ENCODE measurements around the gene PRSS48.

PRSS48 gene

DNA sequence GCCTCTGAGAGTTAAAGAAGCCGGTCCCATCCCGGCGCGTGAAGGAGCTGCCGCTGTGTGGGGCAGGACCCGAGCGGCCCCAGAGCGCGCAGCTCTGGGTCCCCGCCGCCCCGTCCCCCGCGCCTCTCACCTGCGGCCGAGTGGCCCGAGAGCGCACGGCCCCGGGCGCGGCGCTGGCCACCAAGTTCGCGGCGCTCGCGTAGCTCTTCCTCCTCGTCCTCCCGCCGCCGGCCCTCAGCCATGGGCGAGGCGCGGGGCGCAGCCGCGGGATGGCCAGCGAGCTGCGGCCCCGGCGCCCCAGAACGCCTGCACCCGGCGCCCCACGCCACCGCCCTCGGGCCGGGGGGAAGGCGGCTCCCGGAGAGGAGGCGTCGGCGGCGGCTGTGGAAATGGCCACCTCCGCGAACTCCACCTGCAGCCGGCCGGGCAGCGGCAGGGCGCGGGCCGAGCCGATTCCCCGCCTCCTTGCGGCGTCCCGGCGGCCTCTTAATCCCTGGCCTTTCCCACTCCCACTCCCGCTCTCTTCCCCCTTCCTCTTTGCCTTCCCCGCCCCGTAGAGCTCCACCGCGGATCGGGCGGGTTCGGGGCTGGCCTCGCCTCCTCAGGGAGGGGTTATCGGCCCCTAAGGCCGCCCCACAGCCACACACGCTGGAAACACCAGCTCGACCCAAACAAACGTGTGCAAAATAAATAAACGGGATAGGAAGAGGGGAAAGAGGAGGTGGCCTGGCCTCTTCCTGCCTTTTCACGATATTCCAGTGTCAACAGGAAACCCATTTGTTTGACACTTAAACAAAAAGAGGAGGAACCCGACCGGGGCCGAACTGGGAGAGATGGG lies 48.4 kb downstream of the PRSS48 start, which contains the start of gene SH3D19:
TSS of gene SH3D19 (minus strand) at position 495 of the 838 bp plus-strand sequence. CDS start at position 242, 253 bp downstream.
- H3K27me3 ChIP-seq: no peaks in the 10 kb centered on the region
- no peak within 1 kb of the TSS for H3K4me3 ChIP-seq
- H3K4me1 ChIP-seq: no peaks in the 10 kb centered on the region
- no peak within 1 kb of the TSS for H3K27ac ChIP-seq
- no peaks in the 10 kb centered on the region for H3K36me3 ChIP-seq
- H3K9ac ChIP-seq: no peak within 1 kb of the TSS
- H3K4me2 ChIP-seq: no peak within 1 kb of the TSS
- H4K20me1 ChIP-seq: no peaks in the 10 kb centered on the region
- peaks cover 16% of the 10 kb centered on the region for H3K9me3 ChIP-seq
- no peak for TF ChIP-seq Cebpa-rat (IDR thresholded peaks at IDR 0.05)

DNA sequence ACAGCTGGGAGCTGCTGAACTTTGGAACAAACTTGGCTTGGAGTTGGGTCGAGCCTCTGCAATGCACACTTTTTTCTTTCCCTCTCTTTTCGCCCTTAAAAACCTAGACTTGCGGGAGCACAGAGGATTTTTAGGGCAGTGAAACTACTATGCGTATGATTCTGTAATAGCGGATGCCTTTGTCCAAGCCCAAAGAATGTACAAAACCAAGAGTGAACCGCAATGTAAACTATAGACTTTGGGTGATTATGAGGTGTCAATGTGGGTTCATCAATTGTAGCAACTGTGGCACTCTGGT lies 48.9 kb downstream of the PRSS48 start:
- Histone ChIP-seq H3K4me2 (no peak overlapping the region), H3K4me3 (no peak overlapping the region), H3K27me3 (no peaks in the 10 kb centered on the region), H4K20me1 (no peaks in the 10 kb centered on the region), H3K9ac (no peak overlapping the region), H3K36me3 (no peaks in the 10 kb centered on the region), H3K4me1 (no peaks in the 10 kb centered on the region), H3K9me3 (peaks cover 16% of the 10 kb centered on the region), H3K27ac (no peak overlapping the region)
- TF ChIP-seq Cebpa-rat (IDR thresholded peaks at IDR 0.05): no peak

DNA sequence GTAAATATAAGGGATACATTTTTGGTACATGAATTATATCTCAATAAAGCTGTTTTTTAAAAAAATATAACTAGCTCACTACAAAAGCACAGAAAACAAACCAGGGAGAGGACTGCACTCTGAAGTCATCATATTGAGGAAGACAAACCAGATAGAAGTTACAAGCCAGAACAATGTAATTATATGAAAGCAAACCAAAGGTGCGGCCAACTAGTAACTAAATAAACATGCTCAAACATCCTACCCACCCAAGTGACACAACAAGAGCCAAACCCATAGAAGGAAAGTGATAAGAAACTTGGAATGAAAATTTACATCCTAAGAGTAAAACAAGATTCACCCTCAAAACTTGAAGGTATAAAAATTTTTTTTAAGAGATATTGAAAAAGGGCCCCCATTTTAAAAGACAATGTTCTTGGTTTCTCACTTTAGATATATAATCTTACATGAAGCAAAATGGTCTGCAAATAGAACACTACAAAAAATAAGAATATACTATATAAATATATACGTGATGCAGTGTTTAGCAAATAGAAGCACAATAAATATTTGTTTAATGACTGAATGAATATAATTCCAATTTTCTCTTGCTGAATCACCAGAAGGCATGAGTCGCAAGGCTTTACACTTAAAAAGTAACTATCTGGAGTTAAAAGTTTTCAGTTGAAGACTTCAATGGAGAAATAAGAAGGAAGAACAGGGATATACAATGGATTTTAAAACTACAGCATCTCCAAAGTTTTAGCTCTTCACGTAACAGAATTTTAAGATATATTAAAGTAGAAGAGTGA lies 52.5 kb downstream of the PRSS48 start:
- no peak overlapping the region for H3K9ac ChIP-seq
- no peaks in the 10 kb centered on the region for H3K36me3 ChIP-seq
- no peaks in the 10 kb centered on the region for H4K20me1 ChIP-seq
- no peak overlapping the region for H3K27ac ChIP-seq
- no peak for TF ChIP-seq Cebpa-rat (IDR thresholded peaks at IDR 0.05)
- H3K4me2 ChIP-seq: no peak overlapping the region
- no peaks in the 10 kb centered on the region for H3K4me1 ChIP-seq
- H3K4me3 ChIP-seq: no peak overlapping the region
- no peaks in the 10 kb centered on the region for H3K27me3 ChIP-seq
- peaks cover 16% of the 10 kb centered on the region for H3K9me3 ChIP-seq

DNA sequence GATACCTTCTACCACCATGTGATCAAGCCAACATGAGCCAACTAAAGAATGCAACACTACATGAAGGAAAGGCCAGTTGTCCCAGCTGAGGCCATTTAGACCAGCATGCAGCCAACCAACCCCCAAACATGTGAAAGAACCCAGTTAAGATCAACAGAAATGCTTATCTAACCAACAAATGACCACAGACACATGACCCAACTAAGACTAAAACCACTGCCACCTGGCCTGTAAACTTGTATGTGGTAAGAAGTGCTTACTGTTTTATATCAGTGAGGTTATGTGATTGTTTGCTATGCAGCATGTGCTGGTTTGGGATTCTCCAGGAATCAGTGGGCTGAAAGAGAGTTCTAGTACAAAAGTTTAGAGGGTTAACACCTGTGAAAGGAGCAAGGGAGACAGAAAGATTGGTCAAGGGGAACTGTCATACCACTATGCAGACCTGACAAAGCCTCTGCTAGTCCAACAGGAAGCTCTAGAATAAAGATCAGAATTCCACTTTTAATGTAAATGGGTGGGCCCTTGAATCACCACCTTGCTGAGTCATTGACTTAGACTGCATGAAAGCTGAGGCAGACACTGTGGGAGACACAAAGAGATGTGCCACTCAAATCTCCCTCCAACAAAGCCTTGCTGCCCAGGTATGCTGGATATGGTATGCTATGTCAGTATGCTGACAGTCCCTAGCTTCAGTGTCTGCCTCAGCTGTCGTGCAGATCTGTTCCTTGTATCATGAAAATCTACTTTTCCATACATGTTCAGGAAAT lies 54.5 kb downstream of the PRSS48 start:
- no peak overlapping the region for H3K4me3 ChIP-seq
- H4K20me1 ChIP-seq: no peaks in the 10 kb centered on the region
- H3K27ac ChIP-seq: no peak overlapping the region
- H3K9ac ChIP-seq: no peak overlapping the region
- H3K4me2 ChIP-seq: no peak overlapping the region
- TF ChIP-seq Cebpa-rat (IDR thresholded peaks at IDR 0.05): no peak
- H3K27me3 ChIP-seq: no peaks in the 10 kb centered on the region
- H3K9me3 ChIP-seq: no peaks in the 10 kb centered on the region
- no peaks in the 10 kb centered on the region for H3K36me3 ChIP-seq
- H3K4me1 ChIP-seq: no peaks in the 10 kb centered on the region

DNA sequence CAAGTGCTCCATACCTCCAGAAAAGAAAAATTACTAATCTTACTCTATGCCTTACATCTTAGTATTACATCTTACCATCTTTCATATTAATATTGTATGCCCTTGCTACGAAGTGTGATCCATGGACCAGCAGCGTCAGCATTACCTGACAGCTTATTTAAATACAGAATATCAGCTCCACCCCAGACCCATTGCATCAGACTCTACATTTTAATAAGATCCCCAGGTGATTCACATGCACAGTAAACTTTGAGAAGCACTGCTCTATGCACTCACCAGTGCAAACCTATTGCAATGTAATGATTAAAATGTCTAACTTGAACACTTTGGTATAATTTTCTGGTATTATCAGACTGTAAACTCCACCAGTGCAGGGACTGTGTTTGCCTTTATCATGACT lies 62.5 kb downstream of the PRSS48 start:
- H3K27me3 ChIP-seq: no peaks in the 10 kb centered on the region
- H3K9me3 ChIP-seq: no peaks in the 10 kb centered on the region
- H3K4me1 ChIP-seq: no peaks in the 10 kb centered on the region
- H3K36me3 ChIP-seq: no peaks in the 10 kb centered on the region
- H4K20me1 ChIP-seq: no peaks in the 10 kb centered on the region
- no peak overlapping the region for H3K9ac ChIP-seq
- no peak overlapping the region for H3K27ac ChIP-seq
- H3K4me2 ChIP-seq: no peak overlapping the region
- no peak for TF ChIP-seq Cebpa-rat (IDR thresholded peaks at IDR 0.05)
- H3K4me3 ChIP-seq: no peak overlapping the region

DNA sequence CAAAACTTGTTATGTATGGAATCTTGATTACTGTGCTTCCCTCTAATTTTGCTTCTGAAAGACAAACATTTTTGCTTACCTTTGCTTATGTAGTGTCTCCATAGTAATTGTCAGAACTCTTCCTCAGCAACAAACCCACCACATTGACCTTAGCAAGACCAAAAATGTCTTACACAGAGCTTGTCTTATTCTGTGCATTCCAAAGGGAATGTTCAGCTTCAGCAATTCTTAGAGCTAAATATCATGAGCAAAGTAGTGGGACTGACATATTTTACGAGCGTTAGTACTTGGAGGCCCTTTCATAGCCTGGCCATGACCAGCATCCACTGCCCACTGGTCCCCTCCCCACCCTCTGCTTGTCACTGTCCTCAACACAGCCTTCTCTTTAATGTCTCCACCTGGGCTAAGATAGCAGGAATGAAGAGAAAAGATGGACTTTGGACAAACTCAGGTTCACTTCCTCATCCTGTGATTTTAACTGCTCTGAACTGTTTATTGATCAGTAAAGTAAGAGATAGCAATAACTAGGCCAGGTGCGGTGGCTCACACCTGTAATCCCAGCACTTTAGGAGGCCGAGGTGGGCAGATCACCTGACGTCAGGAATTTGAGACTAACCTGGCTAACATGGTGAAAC lies 63.9 kb downstream of the PRSS48 start:
- Histone ChIP-seq H3K4me3 (no peak overlapping the region), H3K27me3 (no peaks in the 10 kb centered on the region), H3K36me3 (no peaks in the 10 kb centered on the region), H3K4me1 (no peaks in the 10 kb centered on the region), H3K9ac (no peak overlapping the region), H3K4me2 (no peak overlapping the region), H3K27ac (no peak overlapping the region), H3K9me3 (peaks cover 13% of the 10 kb centered on the region), H4K20me1 (no peaks in the 10 kb centered on the region)
- TF ChIP-seq Cebpa-rat (IDR thresholded peaks at IDR 0.05): no peak
